Uterus (tissue), 2 donors: Measurements from ENCODE around the gene ADH1C.
"Not testable (repeated sequence)": the region's sequence is repeated elsewhere in the genome, so short reads cannot be mapped to it uniquely, and the experiment has no call there.

Source experiments
- POLR2A ChIP-seq, 2 donors: fragments of 450-650 bp; IDR thresholded peaks; one replicate each; pipeline ENCODE4 v1.6.1; 2016; ENCODE audit warnings: antibody characterized with exemption in 2 of 2, mild to moderate bottlenecking in 1 of 2, moderate library complexity in 1 of 2
- TF ChIP-seq, protein P1 (sequence below), 4 experiments: fragments of 200-600 bp in 2 of 4; fragments of 450-650 bp in 2 of 4; sonication (generic) in 2 of 4; IDR thresholded peaks; one replicate each; pipeline ENCODE4 v1.5.1; 2016 to 2019; ENCODE audit warnings: antibody characterized with exemption in 4 of 4, mild to moderate bottlenecking in 2 of 4, moderate library complexity in 1 of 4

DNA sequence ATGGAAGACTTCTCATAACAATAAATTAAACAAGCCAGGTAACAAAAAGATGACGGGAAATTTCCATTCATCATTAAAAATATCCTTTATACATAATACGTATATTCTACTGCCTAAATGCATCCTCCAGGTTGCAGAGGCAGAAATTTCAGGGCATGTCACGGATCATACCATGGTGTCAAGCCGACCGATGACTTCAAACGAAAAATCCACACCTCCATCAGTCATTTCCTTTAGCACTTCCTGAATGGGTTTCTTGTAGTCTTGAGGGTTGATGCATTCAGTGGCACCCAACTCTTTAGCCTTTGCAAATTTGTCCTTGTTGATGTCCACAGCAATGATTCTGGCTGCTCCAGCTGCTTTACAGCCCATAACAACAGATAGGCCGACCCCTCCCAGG is 9.9 kb downstream of the ADH1C start:
- not testable (repeated sequence) for TF ChIP-seq POLR2A (IDR thresholded peaks at IDR 0.05)
- TF ChIP-seq, protein P1, sequence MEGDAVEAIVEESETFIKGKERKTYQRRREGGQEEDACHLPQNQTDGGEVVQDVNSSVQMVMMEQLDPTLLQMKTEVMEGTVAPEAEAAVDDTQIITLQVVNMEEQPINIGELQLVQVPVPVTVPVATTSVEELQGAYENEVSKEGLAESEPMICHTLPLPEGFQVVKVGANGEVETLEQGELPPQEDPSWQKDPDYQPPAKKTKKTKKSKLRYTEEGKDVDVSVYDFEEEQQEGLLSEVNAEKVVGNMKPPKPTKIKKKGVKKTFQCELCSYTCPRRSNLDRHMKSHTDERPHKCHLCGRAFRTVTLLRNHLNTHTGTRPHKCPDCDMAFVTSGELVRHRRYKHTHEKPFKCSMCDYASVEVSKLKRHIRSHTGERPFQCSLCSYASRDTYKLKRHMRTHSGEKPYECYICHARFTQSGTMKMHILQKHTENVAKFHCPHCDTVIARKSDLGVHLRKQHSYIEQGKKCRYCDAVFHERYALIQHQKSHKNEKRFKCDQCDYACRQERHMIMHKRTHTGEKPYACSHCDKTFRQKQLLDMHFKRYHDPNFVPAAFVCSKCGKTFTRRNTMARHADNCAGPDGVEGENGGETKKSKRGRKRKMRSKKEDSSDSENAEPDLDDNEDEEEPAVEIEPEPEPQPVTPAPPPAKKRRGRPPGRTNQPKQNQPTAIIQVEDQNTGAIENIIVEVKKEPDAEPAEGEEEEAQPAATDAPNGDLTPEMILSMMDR (IDR thresholded peaks at IDR 0.05), result not testable (repeated sequence)
